ENCODE measurements around the gene IL20RB.

GRCh38 chr3:136950623-136951022 is 7.2 kb upstream of the IL20RB start:
- TF ChIP-seq RFX5 (IDR thresholded peaks at IDR 0.05; ENCODE audit: low read depth, low read length) (no peak), CTCF (conservative IDR thresholded peaks at IDR 0.05; ENCODE audit: low read depth, low read length) (no peak), POLR2A (IDR thresholded peaks at IDR 0.05; ENCODE audit: low read depth, low read length) (no peak), CEBPB (IDR thresholded peaks at IDR 0.05; ENCODE audit: low read depth, low read length) (no peak), MAZ (IDR thresholded peaks at IDR 0.05; ENCODE audit: borderline replicate concordance, low read depth, low read length) (no peak)
- TF ChIP-seq, protein P1, sequence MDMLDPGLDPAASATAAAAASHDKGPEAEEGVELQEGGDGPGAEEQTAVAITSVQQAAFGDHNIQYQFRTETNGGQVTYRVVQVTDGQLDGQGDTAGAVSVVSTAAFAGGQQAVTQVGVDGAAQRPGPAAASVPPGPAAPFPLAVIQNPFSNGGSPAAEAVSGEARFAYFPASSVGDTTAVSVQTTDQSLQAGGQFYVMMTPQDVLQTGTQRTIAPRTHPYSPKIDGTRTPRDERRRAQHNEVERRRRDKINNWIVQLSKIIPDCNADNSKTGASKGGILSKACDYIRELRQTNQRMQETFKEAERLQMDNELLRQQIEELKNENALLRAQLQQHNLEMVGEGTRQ (IDR thresholded peaks at IDR 0.05; ENCODE audit: low read depth, low read length), result no peak

All from IMR-90 (cell line).